ENCODE measurements around the gene P2RX7. TPM values are rescaled to one million over a fixed set of nuclear protein-coding genes. Genes with fewer than 3 reads are reported as not detected.

Gene P2RX7
- total RNA-seq, 1 experiment from 2014 or later: 0.55 TPM

DNA sequence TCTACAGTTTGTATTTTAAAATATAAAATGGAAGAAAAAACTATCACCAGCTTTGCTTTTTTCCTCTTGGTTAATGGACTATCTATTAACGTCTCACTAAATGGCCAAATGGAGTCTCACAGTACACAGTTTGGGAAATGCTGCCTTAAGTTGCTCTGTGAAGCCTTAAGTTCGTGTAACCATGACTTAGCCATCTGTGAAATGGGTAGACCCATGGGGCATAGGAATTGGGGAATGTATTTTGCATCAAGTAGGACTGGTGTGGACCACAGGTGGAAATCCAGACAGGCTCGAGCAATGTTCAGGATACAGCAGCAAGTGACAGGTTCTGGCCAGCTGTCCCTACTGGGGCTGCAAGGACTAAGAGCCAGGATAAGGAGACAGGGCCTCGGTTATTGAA, 4.8 kb downstream of the P2RX7 start (continued):
- TF ChIP-seq ATF6 (CRISPR knock-in tag; IDR thresholded peaks at IDR 0.05): no peak
- no peak for TF ChIP-seq SOX15 (CRISPR knock-in tag; IDR thresholded peaks at IDR 0.05)
- TF ChIP-seq, protein P1, sequence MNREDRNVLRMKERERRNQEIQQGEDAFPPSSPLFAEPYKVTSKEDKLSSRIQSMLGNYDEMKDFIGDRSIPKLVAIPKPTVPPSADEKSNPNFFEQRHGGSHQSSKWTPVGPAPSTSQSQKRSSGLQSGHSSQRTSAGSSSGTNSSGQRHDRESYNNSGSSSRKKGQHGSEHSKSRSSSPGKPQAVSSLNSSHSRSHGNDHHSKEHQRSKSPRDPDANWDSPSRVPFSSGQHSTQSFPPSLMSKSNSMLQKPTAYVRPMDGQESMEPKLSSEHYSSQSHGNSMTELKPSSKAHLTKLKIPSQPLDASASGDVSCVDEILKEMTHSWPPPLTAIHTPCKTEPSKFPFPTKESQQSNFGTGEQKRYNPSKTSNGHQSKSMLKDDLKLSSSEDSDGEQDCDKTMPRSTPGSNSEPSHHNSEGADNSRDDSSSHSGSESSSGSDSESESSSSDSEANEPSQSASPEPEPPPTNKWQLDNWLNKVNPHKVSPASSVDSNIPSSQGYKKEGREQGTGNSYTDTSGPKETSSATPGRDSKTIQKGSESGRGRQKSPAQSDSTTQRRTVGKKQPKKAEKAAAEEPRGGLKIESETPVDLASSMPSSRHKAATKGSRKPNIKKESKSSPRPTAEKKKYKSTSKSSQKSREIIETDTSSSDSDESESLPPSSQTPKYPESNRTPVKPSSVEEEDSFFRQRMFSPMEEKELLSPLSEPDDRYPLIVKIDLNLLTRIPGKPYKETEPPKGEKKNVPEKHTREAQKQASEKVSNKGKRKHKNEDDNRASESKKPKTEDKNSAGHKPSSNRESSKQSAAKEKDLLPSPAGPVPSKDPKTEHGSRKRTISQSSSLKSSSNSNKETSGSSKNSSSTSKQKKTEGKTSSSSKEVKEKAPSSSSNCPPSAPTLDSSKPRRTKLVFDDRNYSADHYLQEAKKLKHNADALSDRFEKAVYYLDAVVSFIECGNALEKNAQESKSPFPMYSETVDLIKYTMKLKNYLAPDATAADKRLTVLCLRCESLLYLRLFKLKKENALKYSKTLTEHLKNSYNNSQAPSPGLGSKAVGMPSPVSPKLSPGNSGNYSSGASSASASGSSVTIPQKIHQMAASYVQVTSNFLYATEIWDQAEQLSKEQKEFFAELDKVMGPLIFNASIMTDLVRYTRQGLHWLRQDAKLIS (CRISPR knock-in tag; IDR thresholded peaks at IDR 0.05; ENCODE audit: borderline replicate concordance): no peak
- TF ChIP-seq ELF4 (CRISPR knock-in tag; IDR thresholded peaks at IDR 0.05; ENCODE audit: low read depth): no peak
- no peak for TF ChIP-seq MXD4 (CRISPR knock-in tag; IDR thresholded peaks at IDR 0.05; ENCODE audit: borderline replicate concordance)
- TF ChIP-seq SP1 (CRISPR knock-in tag; conservative IDR thresholded peaks at IDR 0.05): no peak
- TF ChIP-seq ZNF416 (CRISPR knock-in tag; IDR thresholded peaks at IDR 0.05): no peak
- TF ChIP-seq USF1 (CRISPR knock-in tag; IDR thresholded peaks at IDR 0.05): no peak
- no peak for TF ChIP-seq ZNF232 (CRISPR knock-in tag; IDR thresholded peaks at IDR 0.05)

GRCh38 chr12:121138284-121138683, 5.6 kb downstream of the P2RX7 start:
- Mint-ChIP-seq H3K9me3 (peaks cover 15% of the 10 kb centered on the region), H3K27me3 (ENCODE audit: low read depth) (peaks cover 9% of the 10 kb centered on the region), H3K36me3 (no peaks in the 10 kb centered on the region), H3K4me1 (peaks cover 4% of the 10 kb centered on the region; the same call in 1 of the 2 replicates), H3K27ac (no peak overlapping the region), H3K4me3 (no peak overlapping the region)
- no peak for DNase-seq (ENCODE audit: low spot score)
- ChIA-PET POLR2A (no interaction called here), CTCF (no interaction called here)
- peak; percentile 76 for ATAC-seq
- peak; percentile 84 for TF ChIP-seq USF1 (CRISPR knock-in tag; IDR thresholded peaks at IDR 0.05)
- TF ChIP-seq ETV6 (CRISPR knock-in tag; IDR thresholded peaks at IDR 0.05): no peak
- TF ChIP-seq, protein P2, sequence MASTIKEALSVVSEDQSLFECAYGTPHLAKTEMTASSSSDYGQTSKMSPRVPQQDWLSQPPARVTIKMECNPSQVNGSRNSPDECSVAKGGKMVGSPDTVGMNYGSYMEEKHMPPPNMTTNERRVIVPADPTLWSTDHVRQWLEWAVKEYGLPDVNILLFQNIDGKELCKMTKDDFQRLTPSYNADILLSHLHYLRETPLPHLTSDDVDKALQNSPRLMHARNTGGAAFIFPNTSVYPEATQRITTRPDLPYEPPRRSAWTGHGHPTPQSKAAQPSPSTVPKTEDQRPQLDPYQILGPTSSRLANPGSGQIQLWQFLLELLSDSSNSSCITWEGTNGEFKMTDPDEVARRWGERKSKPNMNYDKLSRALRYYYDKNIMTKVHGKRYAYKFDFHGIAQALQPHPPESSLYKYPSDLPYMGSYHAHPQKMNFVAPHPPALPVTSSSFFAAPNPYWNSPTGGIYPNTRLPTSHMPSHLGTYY (CRISPR knock-in tag; IDR thresholded peaks at IDR 0.05): no peak
- no peak for TF ChIP-seq SOX15 (CRISPR knock-in tag; IDR thresholded peaks at IDR 0.05)
- no peak for TF ChIP-seq ZNF121 (CRISPR knock-in tag; IDR thresholded peaks at IDR 0.05)
- peak; percentile 73 for TF ChIP-seq NFYB (CRISPR knock-in tag; conservative IDR thresholded peaks at IDR 0.05; ENCODE audit: low read depth)
- TF ChIP-seq ZNF219 (CRISPR knock-in tag; IDR thresholded peaks at IDR 0.05; ENCODE audit: borderline replicate concordance): no peak
- no peak for TF ChIP-seq SMAD4 (CRISPR knock-in tag; IDR thresholded peaks at IDR 0.05)
- no peak for TF ChIP-seq NR2C2 (CRISPR knock-in tag; IDR thresholded peaks at IDR 0.05)
- no peak for TF ChIP-seq MLX (CRISPR knock-in tag; IDR thresholded peaks at IDR 0.05)
- TF ChIP-seq, protein P3, sequence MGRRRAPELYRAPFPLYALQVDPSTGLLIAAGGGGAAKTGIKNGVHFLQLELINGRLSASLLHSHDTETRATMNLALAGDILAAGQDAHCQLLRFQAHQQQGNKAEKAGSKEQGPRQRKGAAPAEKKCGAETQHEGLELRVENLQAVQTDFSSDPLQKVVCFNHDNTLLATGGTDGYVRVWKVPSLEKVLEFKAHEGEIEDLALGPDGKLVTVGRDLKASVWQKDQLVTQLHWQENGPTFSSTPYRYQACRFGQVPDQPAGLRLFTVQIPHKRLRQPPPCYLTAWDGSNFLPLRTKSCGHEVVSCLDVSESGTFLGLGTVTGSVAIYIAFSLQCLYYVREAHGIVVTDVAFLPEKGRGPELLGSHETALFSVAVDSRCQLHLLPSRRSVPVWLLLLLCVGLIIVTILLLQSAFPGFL (CRISPR knock-in tag; IDR thresholded peaks at IDR 0.05; ENCODE audit: borderline replicate concordance): no peak
- TF ChIP-seq USF2 (CRISPR knock-in tag; IDR thresholded peaks at IDR 0.05): peak; percentile 91
- TF ChIP-seq, protein P1 (CRISPR knock-in tag; IDR thresholded peaks at IDR 0.05; ENCODE audit: borderline replicate concordance): no peak
